GM12878 (cell line): ENCODE results near the gene COL4A2. TPM values are rescaled to one million over a fixed set of nuclear protein-coding genes. Genes with fewer than 3 reads are reported as not detected.

ENCODE experiments used
- BCL11A ChIP-seq: IDR thresholded peaks from 2 replicates; pipeline ENCODE4 v1.6.1; 2011; ENCODE audit warnings: low read depth, low read length
- CBX5 ChIP-seq: sonication (generic); IDR thresholded peaks from 2 replicates; pipeline ENCODE4 v1.6.1; 2016; ENCODE audit warnings: low read depth, moderate library complexity, mild to moderate bottlenecking, inconsistent platforms
- CREM ChIP-seq: IDR thresholded peaks from 2 replicates; pipeline ENCODE4 v1.6.1; 2014; ENCODE audit warnings: antibody characterized with exemption, low read depth
- EED ChIP-seq: sonication (generic); IDR thresholded peaks from 2 replicates; pipeline ENCODE4 v1.6.1; 2016; ENCODE audit warnings: antibody characterized with exemption, low read depth
- IKZF1 ChIP-seq: fragments of 450-650 bp; conservative IDR thresholded peaks from 2 replicates; pipeline ENCODE4 v1.6.1; 2017; ENCODE audit warnings: antibody characterized with exemption, mild to moderate bottlenecking
- POLR2A ChIP-seq: IDR thresholded peaks from 2 replicates; pipeline ENCODE4 v1.6.1; 2011; ENCODE audit warnings: low read depth, mild to moderate bottlenecking, low read length
- POLR2AphosphoS2 ChIP-seq: IDR thresholded peaks from 2 replicates; pipeline ENCODE4 v1.6.1; 2011; ENCODE audit warnings: low read depth, mild to moderate bottlenecking, low read length, improper control_type of control experiment, moderate library complexity
- STAT3 ChIP-seq: IDR thresholded peaks from 2 replicates; pipeline ENCODE4 v1.6.1; 2011; ENCODE audit warnings: low read depth, low read length, improper control_type of control experiment
- polyA plus RNA-seq, 11 experiments: library from polyadenylated mRNA; depleted of rRNA in 4 of 11; unstranded in 6 of 11; stranded (reverse) in 5 of 11; fragments of >200 nt; fragmentation: Nextera tagmentation in 4 of 11; fragmentation: Illumina TruSeq in 1 of 11; extraction: Ambion mirVana in 4 of 11; extraction: Trizol in 1 of 11; gene quantifications; 1 replicate in 1 of 11; 2 replicates in 10 of 11; pipeline versions ENCODE4 v1.2.1 to v1.2.3, GENCODE V29; 2011 to 2016; ENCODE audit warnings: inconsistent platforms in 2 of 11, missing spikeins in 2 of 11, low read depth in 1 of 11
- total RNA-seq, 4 experiments: library from RNA; depleted of rRNA in 3 of 4; stranded (reverse); fragments of >200 nt in 3 of 4; fragmentation: Illumina TruSeq in 1 of 4; extraction: Trizol in 1 of 4; gene quantifications; 2 replicates each; pipeline versions ENCODE4 v1.2.1 to v1.2.3, GENCODE V29; 2013 to 2021
- TF ChIP-seq, protein P1 (sequence below): fragments of 450-650 bp; formaldehyde crosslinking; IDR thresholded peaks from 2 replicates; pipeline ENCODE4 v1.5.0; 2022; ENCODE audit warnings: mild to moderate bottlenecking, missing genetic modification characterization
- TF ChIP-seq, protein P2 (sequence below): IDR thresholded peaks from 2 replicates; pipeline ENCODE4 v1.6.1; 2011; ENCODE audit warnings: borderline replicate concordance, low read depth, mild to moderate bottlenecking, moderate library complexity, mixed read lengths, low read length; ENCODE audit not compliant: insufficient read depth; ENCODE audit errors: extremely low read length
- TF ChIP-seq, protein P3 (sequence below): fragments of 450-650 bp; IDR thresholded peaks from 2 replicates; pipeline ENCODE4 v1.6.1; 2017; ENCODE audit warnings: borderline replicate concordance

COL4A2 gene
- total and polyA plus RNA-seq, 10 of the 15 experiments (the other 5 are each of a cell fraction or from before 2014, with no cell fraction given): 0.16 to 1.6 (median 0.62) TPM; not detected in 3

DNA sequence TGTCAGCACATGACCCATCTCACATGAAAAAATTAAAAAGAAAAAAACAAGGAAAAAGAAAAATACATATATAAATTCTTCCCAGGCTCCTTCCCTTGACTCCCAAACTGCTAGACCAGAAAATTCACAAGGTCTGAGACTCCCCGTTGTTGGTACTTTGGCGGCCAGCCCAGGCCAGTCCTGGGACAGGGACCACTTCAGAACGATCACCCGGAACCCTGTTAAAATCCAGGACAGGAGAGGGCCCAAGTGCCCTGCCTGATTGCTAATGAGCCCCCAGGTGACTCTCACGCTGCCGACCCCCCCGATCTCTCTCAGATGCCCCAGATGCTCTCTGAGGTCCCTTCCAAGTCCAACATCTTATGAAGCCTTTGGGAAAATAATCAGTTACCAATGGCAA is 107.2 kb downstream of the COL4A2 start (continued):
- no peak for TF ChIP-seq POLR2AphosphoS2
- TF ChIP-seq, protein P1, sequence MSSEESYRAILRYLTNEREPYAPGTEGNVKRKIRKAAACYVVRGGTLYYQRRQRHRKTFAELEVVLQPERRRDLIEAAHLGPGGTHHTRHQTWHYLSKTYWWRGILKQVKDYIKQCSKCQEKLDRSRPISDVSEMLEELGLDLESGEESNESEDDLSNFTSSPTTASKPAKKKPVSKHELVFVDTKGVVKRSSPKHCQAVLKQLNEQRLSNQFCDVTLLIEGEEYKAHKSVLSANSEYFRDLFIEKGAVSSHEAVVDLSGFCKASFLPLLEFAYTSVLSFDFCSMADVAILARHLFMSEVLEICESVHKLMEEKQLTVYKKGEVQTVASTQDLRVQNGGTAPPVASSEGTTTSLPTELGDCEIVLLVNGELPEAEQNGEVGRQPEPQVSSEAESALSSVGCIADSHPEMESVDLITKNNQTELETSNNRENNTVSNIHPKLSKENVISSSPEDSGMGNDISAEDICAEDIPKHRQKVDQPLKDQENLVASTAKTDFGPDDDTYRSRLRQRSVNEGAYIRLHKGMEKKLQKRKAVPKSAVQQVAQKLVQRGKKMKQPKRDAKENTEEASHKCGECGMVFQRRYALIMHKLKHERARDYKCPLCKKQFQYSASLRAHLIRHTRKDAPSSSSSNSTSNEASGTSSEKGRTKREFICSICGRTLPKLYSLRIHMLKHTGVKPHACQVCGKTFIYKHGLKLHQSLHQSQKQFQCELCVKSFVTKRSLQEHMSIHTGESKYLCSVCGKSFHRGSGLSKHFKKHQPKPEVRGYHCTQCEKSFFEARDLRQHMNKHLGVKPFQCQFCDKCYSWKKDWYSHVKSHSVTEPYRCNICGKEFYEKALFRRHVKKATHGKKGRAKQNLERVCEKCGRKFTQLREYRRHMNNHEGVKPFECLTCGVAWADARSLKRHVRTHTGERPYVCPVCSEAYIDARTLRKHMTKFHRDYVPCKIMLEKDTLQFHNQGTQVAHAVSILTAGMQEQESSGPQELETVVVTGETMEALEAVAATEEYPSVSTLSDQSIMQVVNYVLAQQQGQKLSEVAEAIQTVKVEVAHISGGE (CRISPR knock-in tag): no peak
- TF ChIP-seq, protein P2, sequence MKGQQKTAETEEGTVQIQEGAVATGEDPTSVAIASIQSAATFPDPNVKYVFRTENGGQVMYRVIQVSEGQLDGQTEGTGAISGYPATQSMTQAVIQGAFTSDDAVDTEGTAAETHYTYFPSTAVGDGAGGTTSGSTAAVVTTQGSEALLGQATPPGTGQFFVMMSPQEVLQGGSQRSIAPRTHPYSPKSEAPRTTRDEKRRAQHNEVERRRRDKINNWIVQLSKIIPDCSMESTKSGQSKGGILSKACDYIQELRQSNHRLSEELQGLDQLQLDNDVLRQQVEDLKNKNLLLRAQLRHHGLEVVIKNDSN: no peak
- TF ChIP-seq, protein P3, sequence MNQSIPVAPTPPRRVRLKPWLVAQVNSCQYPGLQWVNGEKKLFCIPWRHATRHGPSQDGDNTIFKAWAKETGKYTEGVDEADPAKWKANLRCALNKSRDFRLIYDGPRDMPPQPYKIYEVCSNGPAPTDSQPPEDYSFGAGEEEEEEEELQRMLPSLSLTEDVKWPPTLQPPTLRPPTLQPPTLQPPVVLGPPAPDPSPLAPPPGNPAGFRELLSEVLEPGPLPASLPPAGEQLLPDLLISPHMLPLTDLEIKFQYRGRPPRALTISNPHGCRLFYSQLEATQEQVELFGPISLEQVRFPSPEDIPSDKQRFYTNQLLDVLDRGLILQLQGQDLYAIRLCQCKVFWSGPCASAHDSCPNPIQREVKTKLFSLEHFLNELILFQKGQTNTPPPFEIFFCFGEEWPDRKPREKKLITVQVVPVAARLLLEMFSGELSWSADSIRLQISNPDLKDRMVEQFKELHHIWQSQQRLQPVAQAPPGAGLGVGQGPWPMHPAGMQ: no peak
- no peak for TF ChIP-seq STAT3
- no peak for TF ChIP-seq CBX5
- TF ChIP-seq BCL11A: no peak
- TF ChIP-seq EED: no peak
- TF ChIP-seq IKZF1: no peak
- TF ChIP-seq POLR2A: no peak
- no peak for TF ChIP-seq CREM
